HG02981 (cell line): Measurements from ENCODE around the gene RASD1.
"Not testable (repeated sequence)": the region's sequence is repeated elsewhere in the genome, so short reads cannot be mapped to it uniquely, and the experiment has no call there.

Source experiments
- ATAC-seq: cut with Tn5 transposase; IDR thresholded peaks from one replicate; pipeline ENCODE4 v1.9.1; 2021; ENCODE audit warnings: mild to moderate bottlenecking, moderate library complexity; ENCODE audit not compliant: unreplicated experiment

Gene RASD1

GRCh38 chr17:17479209-17479608, 17.0 kb downstream of the RASD1 start:
- no peak for ATAC-seq

GRCh38 chr17:17476865-17477467, 19.2 kb downstream of the RASD1 start, which contains the start of gene MED9:
Gene MED9 (plus strand): TSS chr17:17477000. CDS start chr17:17477042, 42 bp downstream.
- ATAC-seq, result peak; percentile 81

GRCh38 chr17:17474341-17474740, 21.9 kb downstream of the RASD1 start:
- no peak for ATAC-seq

- ATAC-seq, result no peak
These were observed 23.8 kb downstream of the RASD1 start for GRCh38 chr17:17472333-17472920.

- no peak for ATAC-seq
These were observed 26.2 kb downstream of the RASD1 start for GRCh38 chr17:17469996-17470395.

- ATAC-seq, result no peak
These were observed 26.8 kb downstream of the RASD1 start for GRCh38 chr17:17469358-17469757.

- no peak for ATAC-seq
These were observed 27.8 kb downstream of the RASD1 start for GRCh38 chr17:17468217-17469010.

GRCh38 chr17:17467720-17468119, 28.5 kb downstream of the RASD1 start:
- no peak for ATAC-seq

GRCh38 chr17:17467016-17467415, 29.2 kb downstream of the RASD1 start:
- no peak for ATAC-seq

- no peak for ATAC-seq
These were observed 29.7 kb downstream of the RASD1 start for GRCh38 chr17:17466511-17466910.

GRCh38 chr17:17465878-17466277, 30.3 kb downstream of the RASD1 start:
- not testable (repeated sequence) for ATAC-seq

GRCh38 chr17:17463821-17464220, 32.4 kb downstream of the RASD1 start:
- no peak for ATAC-seq

GRCh38 chr17:17462048-17462824, 34.0 kb downstream of the RASD1 start:
- no peak for ATAC-seq

GRCh38 chr17:17460038-17460437, 36.2 kb downstream of the RASD1 start:
- ATAC-seq, result no peak

GRCh38 chr17:17457680-17458079, 38.5 kb downstream of the RASD1 start:
- no peak for ATAC-seq

GRCh38 chr17:17456251-17456650, 39.9 kb downstream of the RASD1 start:
- no peak for ATAC-seq

GRCh38 chr17:17455173-17455572, 41.0 kb downstream of the RASD1 start:
- no peak for ATAC-seq

- ATAC-seq, result not testable (repeated sequence)
These were observed 41.5 kb downstream of the RASD1 start for GRCh38 chr17:17454700-17455099.

- no peak for ATAC-seq
These were observed 41.9 kb downstream of the RASD1 start for GRCh38 chr17:17454276-17454675.

GRCh38 chr17:17453088-17453487, 43.1 kb downstream of the RASD1 start:
- no peak for ATAC-seq

GRCh38 chr17:17448723-17449122, 47.5 kb downstream of the RASD1 start:
- ATAC-seq, result no peak
